Left ventricle myocardium superior (tissue), 1 donor: ENCODE measurements around the gene ID1. TPM values are rescaled to one million over a fixed set of nuclear protein-coding genes. Genes with fewer than 3 reads are reported as not detected.
"Not testable (repeated sequence)": the region's sequence is repeated elsewhere in the genome, so short reads cannot be mapped to it uniquely, and the experiment has no call there.

Source experiments
- ATAC-seq: fragments of 200-7000 bp; cut with Tn5 transposase; one replicate; pipeline ENCODE4 v1.9.1; 2020; ENCODE audit warnings: mild to moderate bottlenecking, moderate library complexity
- DNase-seq: peaks from one replicate; pipeline ENCODE4 v3.0.0-alpha.2; 2020
- intact Hi-C: fragments of 100-400 bp; cut with micrococcal nuclease; formaldehyde crosslinking; loops from one replicate; pipeline ENCODE4 v1.11.0; 2022
- total RNA-seq: library from RNA; stranded (reverse); fragmentation: NEBNext Ultra II Directional; extraction: Animal tissue kit (Norgen Biotek cat#: 25700); gene quantifications from one replicate; pipeline ENCODE4 v1.2.1, GENCODE V29; 2021
- donor health status: DM: no; HTN: yes; CAD: no; lungs with severe emphysema.

ID1 gene
- total RNA-seq, 1 donor from 2014 or later = 99.2 TPM

GRCh38 chr20:31572701-31573554 is 32.2 kb upstream of the ID1 start:
- DNase-seq (peak; percentile 94), ATAC-seq (peak; percentile 89)
- intact Hi-C loops = no loop called here

- intact Hi-C loops = no loop called here
- ATAC-seq = no peak
- DNase-seq = no peak
Measured at GRCh38 chr20:31573555-31574321, 31.4 kb upstream of the ID1 start.

GRCh38 chr20:31574986-31575385 is 30.1 kb upstream of the ID1 start:
- ATAC-seq, intact Hi-C loops, DNase-seq: not testable (repeated sequence)

- ATAC-seq (no peak), DNase-seq (no peak)
- intact Hi-C loops = no loop called here
Measured at GRCh38 chr20:31576751-31577150, 28.3 kb upstream of the ID1 start.

GRCh38 chr20:31577194-31577593 is 27.9 kb upstream of the ID1 start:
- ATAC-seq (no peak), DNase-seq (no peak)
- intact Hi-C loops = no loop called here

- ATAC-seq = no peak
- DNase-seq = no peak
- intact Hi-C loops = no loop called here
Measured at GRCh38 chr20:31578448-31579138, 26.5 kb upstream of the ID1 start.

- ATAC-seq (no peak), DNase-seq (no peak)
- intact Hi-C loops = no loop called here
Measured at GRCh38 chr20:31579245-31579644, 25.8 kb upstream of the ID1 start.

- DNase-seq, intact Hi-C loops, ATAC-seq: not testable (repeated sequence)
Measured at GRCh38 chr20:31579941-31580651, 25.0 kb upstream of the ID1 start.

- no peak for ATAC-seq
- no peak for DNase-seq
- intact Hi-C loops = no loop called here
Measured at GRCh38 chr20:31580706-31581105, 24.4 kb upstream of the ID1 start.

GRCh38 chr20:31581391-31581790 is 23.7 kb upstream of the ID1 start:
- no peak for DNase-seq
- ATAC-seq = no peak
- intact Hi-C loops = no loop called here

GRCh38 chr20:31587545-31588389 is 17.3 kb upstream of the ID1 start:
- peak; percentile 94 for ATAC-seq
- DNase-seq = peak; percentile 78
- intact Hi-C loops = no loop called here

GRCh38 chr20:31590717-31591225 is 14.3 kb upstream of the ID1 start:
- ATAC-seq (no peak), DNase-seq (no peak)
- intact Hi-C loops = no loop called here

- intact Hi-C loops = no loop called here
- DNase-seq (no peak), ATAC-seq (no peak)
Measured at GRCh38 chr20:31593221-31594001, 11.7 kb upstream of the ID1 start.

GRCh38 chr20:31594002-31594557 is 11.0 kb upstream of the ID1 start:
- intact Hi-C loops = no loop called here
- DNase-seq (no peak), ATAC-seq (no peak)

GRCh38 chr20:31594558-31595379 is 10.3 kb upstream of the ID1 start:
- intact Hi-C loops = no loop called here
- ATAC-seq (peak; percentile 60), DNase-seq (peak; percentile 55)

GRCh38 chr20:31595380-31595653 is 9.8 kb upstream of the ID1 start:
- intact Hi-C loops = no loop called here
- ATAC-seq = no peak
- no peak for DNase-seq
